Stomach (tissue), 4 donors: ENCODE results near the gene DMXL2.

Source experiments
- CTCF ChIP-seq, 7 experiments: fragments of 450-650 bp in 4 of 7; fragments of 200-600 bp in 3 of 7; sonication (generic) in 3 of 7; IDR thresholded peaks; one replicate each; pipeline ENCODE4 v1.5.1; 2016 to 2019; ENCODE audit warnings: antibody characterized with exemption in 7 of 7, control low read depth in 2 of 7, mild to moderate bottlenecking in 1 of 7
- EP300 ChIP-seq: sonication (generic); formaldehyde crosslinking; IDR thresholded peaks from one replicate; pipeline ENCODE4 v1.6.1; 2017; ENCODE audit warnings: antibody characterized with exemption
- POLR2A ChIP-seq, 4 donors: fragments of 450-650 bp; IDR thresholded peaks; one replicate each; pipeline ENCODE4 v1.6.1; 2016; ENCODE audit warnings: antibody characterized with exemption in 4 of 4, control low read depth in 2 of 4, mild to moderate bottlenecking in 1 of 4, moderate library complexity in 1 of 4

- TF ChIP-seq POLR2A (IDR thresholded peaks at IDR 0.05): no peak
- no peak for TF ChIP-seq EP300
- TF ChIP-seq CTCF (IDR thresholded peaks at IDR 0.05): no peak
These were observed 197.8 kb downstream of the DMXL2 start for GRCh38 chr15:51424780-51425179.
